H9 (cell line): ENCODE results near the gene ATP6V1C2. TPM values are rescaled to one million over a fixed set of nuclear protein-coding genes. Genes with fewer than 3 reads are reported as not detected.

ENCODE experiments used
- DNase-seq: peaks from one replicate; pipeline ENCODE4 v3.0.0-alpha.2; 2017
- H2AFZ ChIP-seq: one replicate; pipeline ENCODE4 v1.6.1; 2013; ENCODE audit warnings: mild to moderate bottlenecking, low read length, control low read depth, moderate library complexity
- H2AK5ac ChIP-seq: 2 replicates; pipeline ENCODE4 v1.6.1; 2013; ENCODE audit warnings: low read length, control low read depth, mixed read lengths; ENCODE audit not compliant: insufficient read length
- H2BK120ac ChIP-seq: one replicate; pipeline ENCODE4 v1.6.1; 2013; ENCODE audit warnings: low read depth, mild to moderate bottlenecking, low read length, control low read depth, inconsistent platforms; ENCODE audit not compliant: poor library complexity, severe bottlenecking
- H2BK12ac ChIP-seq: 2 replicates; pipeline ENCODE4 v1.6.1; 2013; ENCODE audit warnings: low read length, control low read depth, mixed read lengths, low read depth; ENCODE audit not compliant: insufficient read length
- H2BK15ac ChIP-seq: 2 replicates; pipeline ENCODE4 v1.6.1; 2013; ENCODE audit warnings: low read depth, low read length, control low read depth
- H2BK20ac ChIP-seq: one replicate; pipeline ENCODE4 v1.6.1; 2013; ENCODE audit warnings: low read depth, mild to moderate bottlenecking, low read length, control low read depth, inconsistent platforms; ENCODE audit not compliant: poor library complexity, severe bottlenecking
- H2BK5ac ChIP-seq: 2 replicates; pipeline ENCODE4 v1.6.1; 2013; ENCODE audit warnings: low read length, control low read depth, mixed read lengths; ENCODE audit not compliant: insufficient read length
- H3K14ac ChIP-seq: 2 replicates; pipeline ENCODE4 v1.6.1; 2013; ENCODE audit warnings: low read length, control low read depth; ENCODE audit not compliant: insufficient read depth
- H3K18ac ChIP-seq: 2 replicates; pipeline ENCODE4 v1.6.1; 2013; ENCODE audit warnings: low read depth, mild to moderate bottlenecking, mixed read lengths, low read length, control low read depth; ENCODE audit not compliant: insufficient read length
- H3K23ac ChIP-seq: 2 replicates; pipeline ENCODE4 v1.6.1; 2013; ENCODE audit warnings: low read length, control low read depth, mixed read lengths, low read depth; ENCODE audit not compliant: insufficient read length
- H3K23me2 ChIP-seq: 2 replicates; pipeline ENCODE4 v1.6.1; 2013; ENCODE audit warnings: low read depth, mild to moderate bottlenecking, mixed read lengths, low read length, control low read depth; ENCODE audit not compliant: insufficient read length, poor library complexity, severe bottlenecking
- H3K27ac ChIP-seq: 2 replicates; pipeline ENCODE4 v1.5.1; 2013; ENCODE audit warnings: low read length, control low read depth, mixed read lengths, low read depth; ENCODE audit not compliant: insufficient read length
- H3K27me3 ChIP-seq: 2 replicates; pipeline ENCODE4 v1.6.1; 2013; ENCODE audit warnings: low read length, control low read depth, inconsistent platforms; ENCODE audit not compliant: insufficient read depth
- H3K4ac ChIP-seq: 2 replicates; pipeline ENCODE4 v1.6.1; 2013; ENCODE audit warnings: low read depth, mild to moderate bottlenecking, control low read depth, inconsistent platforms, low read length, moderate library complexity
- H3K4me1 ChIP-seq: 2 replicates; pipeline ENCODE4 v1.6.1; 2013; ENCODE audit warnings: low read length, control low read depth, inconsistent platforms; ENCODE audit not compliant: insufficient read depth
- H3K4me2 ChIP-seq: 2 replicates; pipeline ENCODE4 v1.6.1; 2013; ENCODE audit warnings: low read length, control low read depth, mixed read lengths; ENCODE audit not compliant: insufficient read length, insufficient read depth
- H3K56ac ChIP-seq: 2 replicates; pipeline ENCODE4 v1.6.1; 2013; ENCODE audit warnings: low read depth, mild to moderate bottlenecking, mixed read lengths, low read length, control low read depth; ENCODE audit not compliant: insufficient read length
- H3K79me1 ChIP-seq: 2 replicates; pipeline ENCODE4 v1.6.1; 2013; ENCODE audit warnings: low read depth, mild to moderate bottlenecking, moderate library complexity, low read length, control low read depth, inconsistent platforms; ENCODE audit not compliant: insufficient read depth, poor library complexity, severe bottlenecking
- H3K79me2 ChIP-seq: 2 replicates; pipeline ENCODE4 v1.6.1; 2013; ENCODE audit warnings: low read length, control low read depth, inconsistent platforms; ENCODE audit not compliant: insufficient read depth
- H3K9ac ChIP-seq: 2 replicates; pipeline ENCODE4 v1.6.1; 2013; ENCODE audit warnings: low read length, control low read depth, mixed read lengths; ENCODE audit not compliant: insufficient read length; ENCODE audit errors: extremely low read depth
- H3K9me3 ChIP-seq: one replicate; pipeline ENCODE4 v1.6.1; 2013; ENCODE audit warnings: low read depth, low read length, inconsistent platforms; ENCODE audit not compliant: control insufficient read depth
- H3T11ph ChIP-seq: one replicate; pipeline ENCODE4 v1.6.1; 2013; ENCODE audit warnings: mild to moderate bottlenecking, low read length, control low read depth, inconsistent platforms
- H4K20me1 ChIP-seq: one replicate; pipeline ENCODE4 v1.6.1; 2013; ENCODE audit not compliant: control insufficient read depth, insufficient read length, insufficient read depth
- H4K5ac ChIP-seq: 2 replicates; pipeline ENCODE4 v1.6.1; 2013; ENCODE audit warnings: low read depth, mild to moderate bottlenecking, mixed read lengths, low read length, control low read depth; ENCODE audit not compliant: insufficient read length
- H4K8ac ChIP-seq: replicated peaks from 2 replicates; pipeline ENCODE4 v1.6.1; 2013; ENCODE audit warnings: low read length, control low read depth, mixed read lengths, low read depth; ENCODE audit not compliant: insufficient read length
- H4K91ac ChIP-seq: 2 replicates; pipeline ENCODE4 v1.6.1; 2013; ENCODE audit warnings: low read depth, mild to moderate bottlenecking, moderate library complexity, mixed read lengths, low read length, control low read depth; ENCODE audit not compliant: insufficient read length
- H3K27ac Mint-ChIP-seq, 3 experiments: 2 replicates in 2 of 3; 3 replicates in 1 of 3; pipeline ENCODE4 v1.8.0; 2020 to 2021; ENCODE audit warnings: mixed read lengths in 3 of 3, mild to moderate bottlenecking in 1 of 3, moderate library complexity in 1 of 3
- H3K27me3 Mint-ChIP-seq: 2 replicates; pipeline ENCODE4 v1.8.0; 2021; ENCODE audit warnings: low read depth, mild to moderate bottlenecking, moderate library complexity, mixed read lengths
- H3K36me3 Mint-ChIP-seq, 3 experiments: 2 replicates in 2 of 3; 3 replicates in 1 of 3; pipeline ENCODE4 v1.8.0; 2020 to 2021; ENCODE audit warnings: low read depth in 3 of 3, mixed read lengths in 3 of 3; ENCODE audit not compliant: insufficient read depth in 1 of 3
- H3K4me1 Mint-ChIP-seq, 2 experiments: 2 replicates each; pipeline ENCODE4 v1.8.0; 2020; ENCODE audit warnings: mixed read lengths in 2 of 2
- H3K4me3 Mint-ChIP-seq, 2 experiments: 2 replicates in 1 of 2; 3 replicates in 1 of 2; pipeline ENCODE4 v1.8.0; 2020 to 2021; ENCODE audit warnings: mild to moderate bottlenecking in 2 of 2, mixed read lengths in 2 of 2, moderate library complexity in 1 of 2
- H3K9me3 Mint-ChIP-seq, 2 experiments: 2 replicates in 1 of 2; 3 replicates in 1 of 2; pipeline ENCODE4 v1.8.0; 2020; ENCODE audit warnings: mild to moderate bottlenecking in 2 of 2, mixed read lengths in 2 of 2, moderate library complexity in 1 of 2
- WGBS: extraction: QIAGEN DNeasy Blood & Tissue Kit; methylation state at CpG from one replicate; pipeline ENCODE4 v1.1.7; 2013; ENCODE audit warnings: missing lambda C conversion rate, low lambda C conversion rate, mixed read lengths; ENCODE audit not compliant: insufficient read length; ENCODE audit errors: extremely low coverage; 5-methylcytosine and 5-hydroxymethylcytosine counted together
- total RNA-seq: library from RNA; stranded (reverse); gene quantifications from 2 replicates; pipeline ENCODE4 v1.2.1, GENCODE V29; 2021
- TF ChIP-seq, protein P1 (sequence below): fragments of 200-600 bp; sonication (generic); conservative IDR thresholded peaks from 3 replicates; pipeline ENCODE4 v1.8.0; 2021; ENCODE audit warnings: antibody characterized with exemption, mild to moderate bottlenecking

ATP6V1C2 gene
- total RNA-seq, 1 experiment from 2014 or later = 1.2 TPM

DNA sequence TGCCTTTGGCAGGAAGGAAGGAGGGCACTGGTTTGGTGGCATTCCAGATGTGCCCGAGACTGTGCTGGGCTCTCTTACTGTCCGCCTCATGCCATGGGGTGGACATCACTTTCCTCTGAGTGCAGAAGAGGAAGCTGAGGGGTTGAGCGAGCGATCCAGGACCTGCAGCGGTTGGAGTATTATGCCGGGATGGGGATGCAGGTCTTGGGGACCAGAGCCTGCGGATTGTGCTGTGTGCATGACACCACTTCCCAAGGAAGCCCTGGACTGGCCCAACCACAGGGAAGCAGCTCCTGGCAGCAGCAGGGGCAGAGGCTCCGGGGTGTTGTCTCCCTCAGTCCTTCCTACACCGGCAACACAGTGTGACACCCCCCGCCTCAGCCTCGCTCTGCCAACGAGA lies 44.5 kb downstream of the ATP6V1C2 start:
- no peaks in the 10 kb centered on the region for H3K79me1 ChIP-seq
- no peak overlapping the region for H3K14ac ChIP-seq
- no peaks in the 10 kb centered on the region for H3K27me3 ChIP-seq
- no peaks in the 10 kb centered on the region for H3K4me1 ChIP-seq
- H3K9ac ChIP-seq = no peak overlapping the region
- no peaks in the 10 kb centered on the region for H3K79me2 ChIP-seq
- Mint-ChIP-seq H3K27ac (no peak overlapping the region; a peak in 1 of 7 replicates), H3K4me1 (peaks cover 7 to 14% of the 10 kb centered on the region in 2 experiments), H3K36me3 (no peaks in the 10 kb centered on the region), H3K4me3 (no peak overlapping the region; a peak in 1 of 5 replicates), H3K9me3 (no peaks in the 10 kb centered on the region), H3K27me3 (peaks cover 7% of the 10 kb centered on the region)
- H2AFZ ChIP-seq = no peak overlapping the region
- no peak overlapping the region for H2BK120ac ChIP-seq
- no peak overlapping the region for H2BK15ac ChIP-seq
- no peak overlapping the region for H3T11ph ChIP-seq
- no peak overlapping the region for H4K91ac ChIP-seq
- H3K4ac ChIP-seq = no peak overlapping the region
- no peak overlapping the region for H3K27ac ChIP-seq
- H2AK5ac ChIP-seq = no peak overlapping the region
- H4K20me1 ChIP-seq = no peaks in the 10 kb centered on the region
- DNase-seq = no peak
- no peak overlapping the region for H3K23ac ChIP-seq
- H4K5ac ChIP-seq = no peak overlapping the region
- no peak overlapping the region for H4K8ac ChIP-seq
- H2BK20ac ChIP-seq = no peak overlapping the region
- TF ChIP-seq, protein P1, sequence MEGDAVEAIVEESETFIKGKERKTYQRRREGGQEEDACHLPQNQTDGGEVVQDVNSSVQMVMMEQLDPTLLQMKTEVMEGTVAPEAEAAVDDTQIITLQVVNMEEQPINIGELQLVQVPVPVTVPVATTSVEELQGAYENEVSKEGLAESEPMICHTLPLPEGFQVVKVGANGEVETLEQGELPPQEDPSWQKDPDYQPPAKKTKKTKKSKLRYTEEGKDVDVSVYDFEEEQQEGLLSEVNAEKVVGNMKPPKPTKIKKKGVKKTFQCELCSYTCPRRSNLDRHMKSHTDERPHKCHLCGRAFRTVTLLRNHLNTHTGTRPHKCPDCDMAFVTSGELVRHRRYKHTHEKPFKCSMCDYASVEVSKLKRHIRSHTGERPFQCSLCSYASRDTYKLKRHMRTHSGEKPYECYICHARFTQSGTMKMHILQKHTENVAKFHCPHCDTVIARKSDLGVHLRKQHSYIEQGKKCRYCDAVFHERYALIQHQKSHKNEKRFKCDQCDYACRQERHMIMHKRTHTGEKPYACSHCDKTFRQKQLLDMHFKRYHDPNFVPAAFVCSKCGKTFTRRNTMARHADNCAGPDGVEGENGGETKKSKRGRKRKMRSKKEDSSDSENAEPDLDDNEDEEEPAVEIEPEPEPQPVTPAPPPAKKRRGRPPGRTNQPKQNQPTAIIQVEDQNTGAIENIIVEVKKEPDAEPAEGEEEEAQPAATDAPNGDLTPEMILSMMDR = no peak
- H2BK5ac ChIP-seq = no peak overlapping the region
- no peak overlapping the region for H3K18ac ChIP-seq
- H3K23me2 ChIP-seq = no peaks in the 10 kb centered on the region
- H2BK12ac ChIP-seq = no peak overlapping the region
- H3K4me2 ChIP-seq = no peak overlapping the region
- H3K9me3 ChIP-seq = no peaks in the 10 kb centered on the region
- no peak overlapping the region for H3K56ac ChIP-seq
- WGBS = no CpG with 5 or more reads among the region's 12 CpGs
